ENCODE results near the gene GATAD2A.
"Not testable (repeated sequence)": the region's sequence is repeated elsewhere in the genome, so short reads cannot be mapped to it uniquely, and the experiment has no call there.

GATAD2A gene

DNA sequence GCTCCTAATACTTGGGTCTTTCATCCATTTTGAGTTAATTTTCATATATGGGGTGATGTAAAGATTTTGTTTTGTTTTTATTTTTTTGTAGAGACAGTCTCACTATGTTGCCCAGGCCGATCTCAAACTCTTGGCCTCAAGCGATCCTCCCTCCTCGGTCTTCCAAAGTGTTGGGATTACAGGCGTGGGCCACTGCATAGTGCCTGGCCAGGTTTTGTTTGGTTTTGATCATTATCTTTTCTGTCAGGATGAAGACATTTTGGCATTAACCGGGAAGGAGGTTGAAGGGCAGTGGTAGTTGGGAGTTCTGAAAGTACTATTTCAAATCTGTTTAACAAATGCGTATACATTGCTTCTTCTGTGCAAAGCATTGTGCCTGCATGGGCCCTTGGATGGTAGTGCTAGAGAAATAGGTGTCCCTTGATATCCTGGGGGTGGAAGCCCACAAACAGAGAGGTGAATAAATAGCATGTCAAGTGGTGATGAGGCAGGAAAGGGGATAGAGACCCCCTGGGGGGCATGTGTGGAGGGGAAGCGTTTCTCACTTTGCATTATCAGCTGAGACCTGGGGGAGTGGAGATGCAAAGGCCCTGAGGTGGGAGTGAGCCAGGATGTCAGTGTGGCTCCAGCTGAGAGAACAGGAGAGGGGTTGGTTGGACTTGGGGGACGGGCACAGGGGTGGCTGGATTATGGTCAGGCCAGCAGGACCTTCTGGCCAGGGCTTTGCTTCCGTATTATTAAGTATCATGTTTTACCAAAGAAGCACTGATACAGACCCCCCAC lies 41.4 kb downstream of the GATAD2A start:
- no peak for DNase-seq (ENCODE audit: low read depth)

GRCh38 chr19:19447536-19448237 lies 42.2 kb downstream of the GATAD2A start:
- no peak for DNase-seq (ENCODE audit: low read depth)

DNA sequence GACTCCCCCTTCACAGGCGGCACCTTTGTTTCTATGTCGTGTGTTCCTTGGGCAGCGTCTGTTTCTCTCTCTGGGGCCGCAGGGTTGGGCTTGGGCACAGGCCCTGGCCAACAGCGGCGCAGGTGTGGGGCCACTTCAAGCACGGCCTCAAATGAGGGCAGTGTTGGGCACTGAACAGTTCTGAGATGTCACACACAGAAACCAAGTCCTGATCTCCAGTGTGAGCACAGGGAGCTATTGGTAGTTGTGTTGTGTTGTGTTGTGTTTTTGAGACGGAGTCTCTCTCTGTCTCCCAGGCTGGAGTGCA lies 42.7 kb downstream of the GATAD2A start:
- DNase-seq (ENCODE audit: low read depth) = no peak

- DNase-seq (ENCODE audit: low read depth) = no peak
Measured at GRCh38 chr19:19451429-19452242, 46.2 kb downstream of the GATAD2A start.

DNA sequence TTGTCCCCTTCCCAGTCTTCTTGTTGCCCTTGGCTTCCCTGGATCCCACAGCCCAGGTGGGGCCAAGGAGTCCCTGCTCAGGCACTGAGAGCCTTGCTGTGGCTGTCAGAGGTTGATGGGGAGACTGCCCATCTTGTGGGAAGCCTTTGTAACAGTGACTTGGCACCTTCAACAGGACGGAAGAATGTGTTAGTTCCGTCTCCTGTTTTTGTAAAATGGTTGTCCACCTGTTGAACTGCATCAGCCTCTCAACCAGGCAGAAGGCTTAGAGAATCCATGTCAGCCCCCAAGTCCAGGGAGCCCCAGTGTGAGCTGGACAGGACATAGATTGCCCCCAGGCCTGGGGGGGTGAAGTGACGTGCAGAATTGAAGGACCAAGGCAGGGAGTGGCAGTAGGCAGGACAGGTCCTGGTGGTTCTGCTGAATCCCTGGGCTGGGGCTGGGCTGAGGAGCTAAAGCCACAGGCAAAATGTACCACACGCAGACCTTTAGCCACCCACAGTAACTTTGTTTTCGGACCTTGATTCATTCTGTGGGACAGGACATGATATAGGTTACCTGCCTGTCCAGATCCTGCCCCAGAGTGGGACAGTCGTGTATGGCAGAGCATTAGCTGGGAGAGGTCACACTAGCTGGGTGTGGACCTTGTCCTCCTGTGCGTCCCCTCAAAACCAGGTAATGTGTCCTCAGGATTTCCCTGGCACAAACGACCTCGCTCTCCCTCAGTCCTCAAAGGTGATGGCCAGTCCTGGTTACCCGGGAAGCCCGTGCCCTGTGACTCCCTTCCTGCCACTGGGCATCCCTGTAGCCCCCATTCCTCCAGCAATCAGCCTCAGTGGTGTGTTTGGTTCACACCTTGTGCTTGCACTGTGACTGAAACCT lies 47.0 kb downstream of the GATAD2A start:
- no peak for DNase-seq (ENCODE audit: low read depth)

DNA sequence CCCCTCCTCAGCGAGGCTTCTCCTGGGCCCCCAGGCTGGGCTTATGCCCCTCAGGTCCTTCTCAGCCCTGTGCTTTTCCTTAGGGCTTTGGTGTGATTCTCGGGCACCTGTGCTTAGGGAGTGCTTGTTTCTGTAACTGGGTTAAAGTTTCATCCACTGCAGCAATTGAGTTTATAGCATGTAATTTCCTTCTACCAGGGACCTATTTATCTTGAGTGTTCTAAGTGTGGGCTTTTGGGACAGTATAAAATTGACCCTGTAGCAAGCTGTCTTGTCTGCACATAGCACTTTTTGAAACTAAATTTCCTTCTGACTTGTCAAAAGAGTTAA lies 47.6 kb downstream of the GATAD2A start:
- DNase-seq (ENCODE audit: low read depth) = no peak

DNA sequence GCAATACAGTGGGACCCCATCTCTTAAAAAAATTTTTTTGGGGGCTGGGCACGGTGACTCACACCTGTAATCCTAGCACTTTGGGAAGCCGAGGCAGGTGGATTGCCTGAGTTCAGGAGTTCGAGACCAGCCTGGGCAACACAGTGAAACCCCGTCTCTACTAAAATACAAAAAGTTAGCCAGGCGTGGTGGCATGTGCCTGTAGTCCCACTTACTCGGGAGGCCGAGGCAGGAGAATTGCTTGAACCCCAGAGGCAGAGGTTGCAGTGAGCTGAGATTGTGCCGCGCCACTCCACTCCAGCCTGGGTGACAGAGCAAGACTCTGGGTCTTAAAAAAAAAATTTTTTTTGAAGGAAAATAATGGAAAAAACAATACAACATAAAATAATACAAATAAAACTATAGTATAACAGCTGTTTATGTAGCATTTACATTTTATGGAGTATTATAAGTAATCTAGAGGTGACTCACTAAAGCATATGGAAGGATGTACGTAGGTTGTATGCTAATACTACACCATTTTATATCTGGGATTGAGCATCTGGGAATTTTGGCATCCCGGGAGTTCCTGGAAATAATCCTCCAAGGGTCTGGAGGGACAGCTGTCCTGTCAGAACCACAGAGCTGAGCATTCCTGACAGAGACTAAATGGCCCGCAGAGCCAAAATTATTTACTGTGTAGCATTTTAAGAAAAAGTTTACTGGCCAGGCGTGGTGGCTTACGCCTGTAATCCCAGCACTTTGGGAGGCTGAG lies 49.9 kb downstream of the GATAD2A start:
- DNase-seq (ENCODE audit: low read depth) = not testable (repeated sequence)

- DNase-seq (ENCODE audit: low read depth) = peak; percentile 23
Measured at GRCh38 chr19:19457671-19458070, 52.2 kb downstream of the GATAD2A start.

DNA sequence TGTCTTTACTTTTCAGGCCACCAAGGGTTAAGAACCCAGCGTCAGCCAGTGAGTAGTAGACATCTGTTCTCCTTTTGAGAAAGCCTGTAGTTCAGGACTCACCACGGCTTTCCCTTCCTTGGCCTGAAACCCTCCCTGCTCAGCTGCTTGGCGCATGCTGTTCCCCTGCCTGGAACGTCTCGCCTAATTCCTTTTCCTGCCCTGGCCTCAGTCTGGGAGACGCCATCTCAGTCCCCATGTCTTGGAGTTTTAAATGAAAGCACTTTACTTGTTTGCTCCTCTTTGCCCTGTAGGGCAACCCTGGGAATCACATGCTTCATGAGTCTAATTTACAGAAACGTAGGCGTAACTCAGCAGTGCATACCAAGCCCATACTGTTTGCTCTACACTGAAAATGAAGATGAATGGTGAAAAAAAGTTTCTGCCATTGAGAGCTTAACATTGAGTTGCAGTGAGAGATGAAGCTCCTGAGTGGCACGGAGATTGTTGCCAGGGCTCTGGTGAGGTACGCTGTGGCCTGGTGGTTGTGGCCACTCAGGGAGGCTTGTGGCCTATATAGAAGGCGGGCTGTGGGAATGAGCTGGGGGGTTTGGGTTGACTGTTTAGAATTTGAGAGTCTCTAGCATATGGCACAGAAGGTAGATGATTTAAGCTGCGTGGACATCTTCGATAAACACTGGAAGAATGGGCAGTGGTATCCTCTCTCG lies 52.8 kb downstream of the GATAD2A start:
- no peak for DNase-seq (ENCODE audit: low read depth)

GRCh38 chr19:19459073-19459472 lies 53.6 kb downstream of the GATAD2A start:
- DNase-seq (ENCODE audit: low read depth) = peak; percentile 60

GRCh38 chr19:19459707-19460251 lies 54.3 kb downstream of the GATAD2A start:
- peak; percentile 89 for DNase-seq (ENCODE audit: low read depth)

DNA sequence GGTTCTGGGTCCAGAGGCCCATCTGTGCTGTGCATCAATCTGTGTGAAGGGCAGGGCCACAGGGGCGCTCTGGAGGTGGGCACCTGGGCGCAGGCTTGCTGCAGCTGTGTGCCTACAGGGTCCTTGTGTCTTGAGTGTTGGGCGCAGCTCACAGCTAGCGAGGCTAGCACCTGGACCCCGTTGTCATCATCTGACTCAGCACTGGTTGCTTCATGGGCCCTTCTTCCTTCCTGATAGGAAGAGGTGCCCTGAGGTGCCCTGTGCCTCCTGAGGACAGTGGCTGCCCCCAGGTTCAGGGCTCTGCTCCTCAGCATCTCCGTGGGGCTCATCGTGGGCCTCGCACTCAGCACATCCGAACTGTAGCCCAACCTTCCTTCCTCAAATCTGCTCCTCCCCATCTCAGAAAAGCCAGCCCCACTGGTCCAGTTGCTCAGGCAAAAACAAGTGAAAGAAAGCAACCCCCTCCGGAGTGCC lies 54.8 kb downstream of the GATAD2A start:
- peak; percentile 52 for DNase-seq (ENCODE audit: low read depth)

GRCh38 chr19:19460761-19461265 lies 55.3 kb downstream of the GATAD2A start:
- DNase-seq (ENCODE audit: low read depth) = peak; percentile 50

GRCh38 chr19:19461306-19461670 lies 55.8 kb downstream of the GATAD2A start:
- DNase-seq (ENCODE audit: low read depth) = no peak

DNA sequence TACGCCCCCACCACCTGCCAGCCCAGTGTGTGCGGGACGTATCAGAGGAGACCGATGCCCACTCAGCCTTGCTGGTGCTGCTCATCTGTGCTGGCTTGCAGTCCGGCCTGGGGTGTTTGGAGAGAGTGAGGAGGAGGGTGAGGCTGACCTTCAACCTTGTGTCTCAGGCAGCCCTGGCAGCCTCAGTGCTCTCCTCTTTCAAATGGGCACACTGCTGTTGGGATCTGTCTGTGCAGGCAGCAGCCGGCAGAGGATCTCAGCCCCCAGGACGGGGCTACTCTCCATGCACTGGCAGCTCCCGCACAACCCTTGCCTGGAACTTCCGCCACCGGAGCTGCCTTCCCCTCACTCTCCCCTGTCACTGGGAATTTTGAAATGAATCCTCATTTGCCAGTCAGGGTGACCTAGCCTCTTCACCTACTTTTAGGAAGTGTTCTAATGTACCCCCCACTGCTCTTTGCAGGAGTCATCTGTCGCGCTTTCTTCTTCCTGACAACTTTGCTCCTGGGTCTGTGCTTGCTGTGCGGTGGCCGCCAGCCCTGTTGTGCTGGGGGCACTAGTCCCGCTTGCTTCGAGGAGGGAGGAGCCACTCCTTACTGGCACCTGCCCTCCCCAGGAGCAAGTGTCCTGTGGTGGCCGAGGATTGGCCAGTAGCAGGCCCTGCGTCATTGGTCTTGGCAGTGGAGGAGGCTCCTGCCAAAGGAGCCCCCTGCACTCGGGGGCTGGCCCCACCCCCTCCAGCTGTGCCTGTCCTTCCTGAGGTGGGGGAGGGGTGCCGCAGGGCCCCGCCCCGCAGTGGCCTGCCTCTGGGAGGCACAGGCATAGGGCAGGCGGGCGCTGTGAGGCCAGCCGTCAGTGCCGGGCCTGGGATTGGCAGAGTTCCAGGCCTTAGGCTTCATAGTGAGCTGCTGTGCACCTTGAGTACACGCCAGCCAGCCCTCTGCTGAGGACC lies 56.5 kb downstream of the GATAD2A start:
- no peak for DNase-seq (ENCODE audit: low read depth)

GRCh38 chr19:19463348-19464117 lies 58.1 kb downstream of the GATAD2A start:
- peak; percentile 50 for DNase-seq (ENCODE audit: low read depth)

DNA sequence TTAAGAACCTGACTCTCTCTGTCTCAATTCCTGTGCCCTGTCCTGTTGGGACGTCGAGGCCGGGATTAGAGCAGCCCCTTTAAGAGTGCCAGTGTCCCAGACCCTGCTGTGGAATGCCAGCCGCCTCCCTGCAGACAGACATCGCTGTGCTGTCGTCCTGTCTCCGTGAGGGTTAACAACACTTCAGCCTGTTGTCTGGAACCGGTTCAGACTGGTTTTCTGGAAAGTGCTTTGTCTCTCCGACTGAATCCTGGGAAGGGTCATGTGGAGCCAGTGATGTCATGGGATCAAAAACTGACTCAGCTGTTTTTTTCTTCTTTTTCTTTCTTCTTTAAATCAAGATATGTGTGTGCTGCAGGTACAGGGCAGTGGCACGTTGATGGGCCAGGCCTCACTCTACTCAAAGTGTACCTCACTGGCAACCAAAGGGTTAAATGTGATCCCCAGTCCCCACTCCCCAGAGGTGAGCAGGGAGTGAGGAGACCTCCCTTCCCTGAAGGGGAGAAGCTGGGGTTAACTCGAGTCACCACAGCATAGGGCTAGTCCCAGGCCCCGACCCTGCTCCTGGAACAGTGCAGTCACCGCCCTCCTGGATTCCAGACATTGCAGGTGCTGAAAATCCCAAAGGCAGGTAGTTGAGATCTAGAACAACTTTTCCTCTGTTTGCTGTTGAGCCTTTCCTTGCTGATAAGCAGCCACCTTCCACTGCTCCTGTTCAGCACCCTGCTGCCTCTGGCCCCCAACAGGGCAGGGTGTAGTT lies 59.0 kb downstream of the GATAD2A start:
- DNase-seq (ENCODE audit: low read depth) = no peak

Data from ELR (cell line).